Adipose tissue (tissue), 3 donors: ENCODE measurements around the gene PCID2. TPM values are rescaled to one million over a fixed set of nuclear protein-coding genes. Genes with fewer than 3 reads are reported as not detected.
"Not testable (repeated sequence)": the region's sequence is repeated elsewhere in the genome, so short reads cannot be mapped to it uniquely, and the experiment has no call there.

Source experiments
- H3K27ac ChIP-seq: one replicate; pipeline ENCODE4 v1.5.1; 2013; ENCODE audit warnings: low read depth, low read length
- WGBS, 3 donors: extraction: QIAGEN DNeasy Blood & Tissue Kit; methylation state at CpG; one replicate each; pipeline ENCODE4 v1.1.7; 2013; 5-methylcytosine and 5-hydroxymethylcytosine counted together
- polyA plus RNA-seq, 3 donors: library from polyadenylated mRNA; stranded (reverse); fragments of 200-250 nt; gene quantifications; one replicate each; pipeline ENCODE4 v1.2.3, GENCODE V29; 2013
- donor health status: healthy with polysubstance abuse.
- donor health status: Bipolar disorder and iron deficiency.
- donor health status: healthy.

The PCID2 gene
- 10 to 100 TPM; 23.6 to 37.8 (median 28.4) TPM for polyA plus RNA-seq

DNA sequence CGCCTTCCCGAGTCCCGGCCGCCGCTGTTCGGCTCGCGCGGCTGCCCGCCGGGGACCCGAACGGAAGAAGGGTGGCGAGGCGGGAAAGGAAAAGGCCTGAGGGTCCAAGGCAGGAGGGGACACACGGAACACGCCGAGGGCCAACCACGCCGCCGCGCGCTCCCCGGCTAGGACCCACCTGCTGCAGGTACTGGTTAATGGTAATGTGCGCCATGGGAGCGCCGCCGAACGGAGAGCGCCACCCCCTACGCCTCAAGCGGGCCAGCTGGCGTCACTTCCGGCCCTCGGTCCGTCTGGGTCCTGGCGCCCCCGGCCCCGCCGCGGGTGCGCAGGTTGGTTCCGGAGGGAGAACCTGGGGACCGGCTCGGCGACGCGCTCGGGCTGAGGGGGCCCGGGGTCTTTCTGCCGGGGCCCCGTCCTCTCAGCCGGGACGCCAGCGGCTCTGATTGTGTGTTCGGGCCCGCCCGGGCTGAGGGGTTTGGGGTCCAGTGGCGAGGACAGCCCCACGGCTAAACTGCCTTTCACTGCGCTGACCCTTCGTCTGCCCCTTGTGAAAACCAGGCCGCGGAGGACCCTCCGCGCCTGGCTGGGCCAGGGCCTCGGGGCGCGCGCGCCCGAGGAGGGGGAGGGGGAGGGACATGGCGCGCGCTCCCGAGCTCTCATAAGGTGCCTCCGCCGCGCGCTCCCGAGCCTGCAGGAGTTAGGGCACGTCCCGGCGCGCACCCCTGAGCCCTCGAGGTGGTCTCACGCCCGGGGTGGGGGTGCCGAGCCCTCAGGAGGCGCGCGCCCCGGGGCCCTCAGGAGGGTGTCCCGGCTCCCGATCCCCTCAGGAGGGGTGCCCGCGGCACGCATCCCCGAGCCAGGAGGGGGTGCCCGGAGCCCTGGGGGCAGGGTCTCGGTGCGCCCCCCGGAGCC lies at the start of gene PCID2:
Gene PCID2 (minus strand): TSS at position 249 of the 915 bp plus-strand sequence. CDS start 35 bp downstream, at position 214.
- 0 to 1% (median 1%) methylated on average over 78 to 103 of the region's 103 CpGs for WGBS, 3 donors
- H3K27ac ChIP-seq = peak within 1 kb of the TSS; percentile 86

DNA sequence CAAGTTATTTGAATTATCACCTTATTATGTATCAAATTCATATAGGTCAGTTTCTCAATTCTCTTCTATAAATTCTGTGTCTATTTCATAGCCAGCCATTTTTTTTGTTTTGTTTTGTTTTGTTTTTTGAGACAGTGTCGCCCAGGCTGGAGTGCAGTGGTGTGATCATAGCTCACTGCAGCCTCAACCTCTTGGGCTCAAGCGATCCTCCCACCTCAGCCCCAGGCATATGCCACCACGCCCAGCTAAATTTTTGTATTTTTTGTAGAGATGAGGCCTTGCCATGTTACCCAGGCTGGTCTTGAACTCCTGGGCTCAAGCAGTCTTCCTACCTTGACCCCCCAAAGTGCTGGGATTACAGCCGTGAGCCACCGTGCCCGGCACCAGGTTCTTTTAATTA lies 49.4 kb upstream of the PCID2 start:
- WGBS, 3 donors = 97 to 99% (median 99%) methylated on average over 6 of the region's 6 CpGs
- H3K27ac ChIP-seq = not testable (repeated sequence)

DNA sequence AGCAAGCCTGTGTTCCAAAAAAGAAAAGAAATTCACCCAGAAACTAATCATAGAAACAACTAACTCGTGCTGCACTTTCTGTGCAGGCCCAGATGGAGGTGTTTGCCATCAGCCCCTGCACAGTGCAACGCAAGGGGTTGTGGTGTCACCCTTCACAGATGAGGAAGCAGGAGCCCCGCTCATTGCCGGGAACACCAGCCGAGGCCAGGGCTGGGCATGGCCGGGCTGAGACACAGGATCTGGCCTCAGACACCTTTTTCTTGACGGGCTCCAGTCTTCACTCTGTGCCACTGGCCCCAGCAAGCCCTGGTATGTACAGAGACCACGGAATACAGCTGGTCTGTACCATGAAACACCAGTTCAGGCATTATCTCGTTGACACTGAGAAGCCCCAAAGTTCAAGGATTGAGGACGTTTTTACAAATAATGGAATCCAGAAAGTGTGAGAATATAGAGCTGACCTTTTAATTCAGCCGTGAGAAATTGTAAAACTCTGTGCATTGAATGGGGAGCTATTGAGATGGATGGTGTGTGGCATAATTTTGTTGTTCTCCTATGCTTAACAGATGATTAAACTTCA lies 44.1 kb upstream of the PCID2 start:
- 87 to 94% (median 91%) methylated on average over 11 of the region's 11 CpGs for WGBS, 3 donors
- no peak overlapping the region for H3K27ac ChIP-seq

DNA sequence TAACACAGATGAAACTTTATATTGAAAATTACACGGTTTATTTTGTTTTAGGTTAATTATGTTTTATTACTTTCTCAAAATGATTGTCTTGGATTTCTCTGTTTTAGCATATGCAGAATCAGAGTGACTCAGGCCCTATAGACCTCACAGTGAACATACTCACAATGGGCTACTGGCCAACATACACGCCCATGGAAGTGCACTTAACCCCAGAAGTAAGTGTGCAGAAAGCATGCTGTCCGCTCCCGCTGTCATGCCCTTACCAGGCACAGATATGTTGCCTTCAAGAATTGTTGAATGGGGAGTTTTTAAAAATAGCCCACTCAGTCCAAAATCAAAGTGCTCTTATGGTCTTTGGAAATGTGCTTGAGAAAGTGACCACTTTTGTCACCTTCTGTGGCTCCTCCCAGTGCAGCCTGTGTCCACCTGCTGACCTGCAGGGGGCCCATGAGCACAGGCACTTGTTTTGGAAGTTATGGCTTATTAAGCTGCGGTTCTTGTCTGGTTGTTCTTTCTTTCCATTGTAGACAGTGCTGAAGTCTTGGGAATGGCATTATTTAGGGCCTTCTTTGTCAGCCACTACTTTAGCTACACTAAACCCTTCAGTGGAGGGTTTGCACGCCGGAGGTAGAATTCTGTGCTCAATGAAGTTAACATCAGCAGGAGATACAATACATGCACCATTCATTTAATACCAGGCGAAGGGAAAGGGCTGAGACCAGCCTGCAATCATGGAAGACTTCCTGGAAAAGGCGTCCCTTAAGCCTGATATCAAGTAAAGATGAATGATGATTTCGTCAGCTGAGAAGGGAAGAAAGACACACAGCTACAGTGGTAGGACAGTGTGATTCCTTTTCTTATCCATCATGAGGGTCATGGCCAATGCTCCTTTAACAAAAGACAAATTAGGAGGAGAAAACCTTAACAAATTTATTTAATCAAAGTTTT lies 37.7 kb upstream of the PCID2 start:
- WGBS, 3 donors = 76 to 83% (median 77%) methylated on average over 10 of the region's 10 CpGs
- no peak overlapping the region for H3K27ac ChIP-seq

DNA sequence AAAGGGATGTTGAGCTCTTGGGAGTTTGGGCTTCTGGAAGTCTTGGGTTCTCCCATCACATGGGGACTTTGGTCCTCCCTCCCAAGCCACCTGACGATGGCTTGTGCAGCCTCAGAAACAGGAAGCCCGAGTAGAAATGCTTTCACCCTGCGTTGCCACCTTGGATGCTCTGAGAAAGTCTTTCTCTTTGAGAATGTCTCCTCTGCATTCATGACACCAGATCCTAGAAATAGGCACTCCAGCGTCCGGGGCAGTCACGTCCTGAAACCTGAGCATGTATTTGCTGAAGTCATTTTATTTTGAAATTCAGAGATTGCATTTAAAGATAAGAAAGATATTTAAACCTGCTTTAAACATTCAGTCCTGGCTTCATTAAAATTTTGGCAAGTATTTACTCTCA lies 35.4 kb upstream of the PCID2 start:
- no peak overlapping the region for H3K27ac ChIP-seq
- 77 to 90% (median 83%) methylated on average over 6 of the region's 6 CpGs for WGBS, 3 donors

DNA sequence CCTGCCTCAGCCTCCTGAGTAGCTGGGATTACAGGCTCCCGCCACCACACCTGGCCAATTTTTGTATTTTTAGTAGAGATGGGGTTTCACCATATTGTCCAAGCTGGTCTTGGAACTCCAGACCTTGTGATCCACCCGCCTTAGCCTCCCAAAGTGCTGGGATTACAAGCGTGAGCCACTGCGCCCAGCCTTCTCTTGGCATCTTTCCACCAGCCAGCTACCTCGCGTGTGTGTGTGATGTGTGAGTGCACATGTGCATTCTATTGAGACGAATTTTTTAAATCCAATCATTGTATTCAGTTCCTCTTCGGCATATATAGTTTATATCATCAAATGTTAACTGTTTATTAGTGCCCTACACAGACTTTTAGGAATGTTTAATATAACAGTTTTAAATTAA lies 33.2 kb upstream of the PCID2 start:
- not testable (repeated sequence) for H3K27ac ChIP-seq
- 92 to 94% (median 94%) methylated on average over 8 of the region's 8 CpGs for WGBS, 3 donors

DNA sequence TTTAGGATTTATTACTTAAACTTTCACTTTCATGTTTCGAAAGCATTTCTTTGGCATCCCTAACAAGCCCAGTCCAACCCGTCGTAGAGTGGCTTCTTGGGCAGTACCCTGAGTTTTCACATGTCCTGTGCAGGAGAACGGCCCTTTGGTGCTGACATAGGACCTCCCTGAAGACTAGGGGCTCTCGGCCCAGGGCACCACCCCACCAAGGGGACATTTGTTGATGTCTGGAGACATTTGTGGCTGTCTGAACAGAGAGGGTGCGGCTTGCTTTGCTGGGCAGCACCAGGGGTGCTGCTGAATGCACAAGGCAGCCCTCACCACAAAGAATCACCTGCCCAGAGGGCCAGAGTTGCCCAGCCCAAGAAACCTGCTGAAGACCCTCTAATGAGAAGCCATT lies 31.5 kb upstream of the PCID2 start:
- WGBS, 3 donors = 80 to 87% (median 86%) methylated on average over 6 of the region's 6 CpGs
- no peak overlapping the region for H3K27ac ChIP-seq

DNA sequence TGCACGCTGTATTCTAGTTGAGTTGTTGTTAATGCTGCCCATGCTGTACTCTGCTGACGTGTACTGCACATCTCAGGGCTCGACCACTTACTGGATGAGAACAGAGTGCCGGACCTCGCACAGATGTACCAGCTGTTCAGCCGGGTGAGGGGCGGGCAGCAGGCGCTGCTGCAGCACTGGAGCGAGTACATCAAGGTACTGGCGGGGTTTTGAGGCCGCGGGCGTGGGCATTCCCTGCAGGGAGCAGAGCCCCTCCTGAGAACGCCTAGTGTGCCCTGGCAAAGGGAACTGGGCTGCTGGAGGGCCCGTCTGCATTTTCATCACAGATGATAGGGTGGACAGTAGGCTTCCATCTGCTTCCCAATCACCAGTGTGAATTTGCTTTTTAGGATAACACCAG lies 30.9 kb upstream of the PCID2 start:
- H3K27ac ChIP-seq = no peak overlapping the region
- 92 to 93% (median 92%) methylated on average over 15 of the region's 15 CpGs for WGBS, 3 donors

DNA sequence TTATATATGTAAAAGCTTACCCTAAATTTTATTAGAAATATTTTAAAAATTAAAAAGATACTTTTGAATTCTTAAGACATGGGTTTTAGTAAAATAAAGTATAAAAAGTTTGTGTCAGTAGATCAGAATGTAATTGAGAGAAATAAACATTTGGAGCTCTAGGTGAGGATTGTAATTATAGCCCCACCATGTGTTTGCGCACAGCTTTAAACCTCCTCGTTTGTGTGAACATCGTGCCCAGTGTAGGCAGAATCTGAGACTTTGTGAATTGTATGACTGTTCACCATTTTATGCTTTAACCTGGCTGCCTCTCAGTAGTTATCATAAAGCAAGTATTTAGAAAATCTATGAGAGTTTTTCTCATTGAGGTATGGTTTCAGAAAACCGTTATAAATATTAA lies 30.1 kb upstream of the PCID2 start:
- WGBS, 3 donors = 73 to 91% (median 83%) methylated on average over 4 of the region's 4 CpGs
- no peak overlapping the region for H3K27ac ChIP-seq

DNA sequence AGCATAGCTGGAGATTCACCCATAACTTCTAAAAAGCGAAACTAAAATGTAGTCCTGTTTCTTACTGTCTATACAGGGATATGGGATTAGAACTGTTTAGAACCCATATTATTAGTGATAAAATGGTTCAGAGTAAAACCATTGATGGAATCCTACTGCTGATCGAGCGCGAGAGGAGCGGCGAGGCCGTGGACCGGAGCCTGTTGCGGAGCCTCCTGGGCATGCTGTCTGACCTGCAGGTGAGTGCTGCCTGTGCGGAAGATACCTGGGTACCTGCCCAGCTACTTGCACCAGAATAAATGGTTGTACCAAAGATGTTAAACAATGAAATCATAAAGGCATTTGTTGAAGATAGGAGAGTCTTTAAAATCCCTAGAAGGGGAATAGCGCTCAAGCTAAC lies 24.6 kb upstream of the PCID2 start:
- no peak overlapping the region for H3K27ac ChIP-seq
- 96 to 97% (median 97%) methylated on average over 11 of the region's 11 CpGs for WGBS, 3 donors

DNA sequence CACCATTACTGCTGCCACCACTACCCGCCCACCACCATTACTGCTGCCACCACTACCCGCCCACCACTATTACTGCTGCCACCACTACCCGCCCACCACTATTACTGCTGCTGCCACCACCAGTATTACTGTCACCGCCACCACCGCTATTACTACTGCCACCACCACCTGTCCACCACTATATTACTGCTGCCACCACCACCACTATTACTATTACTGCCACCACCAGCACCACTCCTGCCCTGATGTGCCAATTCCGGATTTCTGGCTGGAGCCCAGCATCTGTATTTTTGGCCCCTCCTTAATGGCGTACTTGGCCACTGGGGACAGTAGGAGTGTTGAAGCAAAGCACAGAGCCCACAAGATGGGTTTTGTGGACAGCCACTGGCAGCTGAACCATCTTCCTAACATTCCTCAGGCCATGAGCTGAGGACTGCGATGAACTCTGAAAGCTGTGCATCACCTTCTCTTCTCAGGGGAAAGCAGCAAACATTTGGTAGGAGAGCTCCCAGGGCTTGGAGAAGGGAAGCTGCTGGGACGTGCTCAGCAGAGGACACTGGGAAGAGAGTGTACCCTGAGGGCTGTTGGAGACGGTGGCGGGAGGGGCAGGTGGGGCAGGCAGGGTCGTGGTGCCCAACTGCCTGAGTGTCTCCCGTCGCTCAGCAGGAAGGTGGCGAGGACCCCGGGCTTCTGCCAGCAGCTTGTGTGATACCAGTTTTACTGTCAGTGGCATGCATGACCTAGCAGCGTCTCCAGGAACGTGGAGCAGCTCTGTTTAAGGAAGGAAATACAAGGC lies 23.9 kb upstream of the PCID2 start:
- no peak overlapping the region for H3K27ac ChIP-seq
- 85 to 89% (median 86%) methylated on average over 16 to 17 of the region's 18 CpGs for WGBS, 3 donors

DNA sequence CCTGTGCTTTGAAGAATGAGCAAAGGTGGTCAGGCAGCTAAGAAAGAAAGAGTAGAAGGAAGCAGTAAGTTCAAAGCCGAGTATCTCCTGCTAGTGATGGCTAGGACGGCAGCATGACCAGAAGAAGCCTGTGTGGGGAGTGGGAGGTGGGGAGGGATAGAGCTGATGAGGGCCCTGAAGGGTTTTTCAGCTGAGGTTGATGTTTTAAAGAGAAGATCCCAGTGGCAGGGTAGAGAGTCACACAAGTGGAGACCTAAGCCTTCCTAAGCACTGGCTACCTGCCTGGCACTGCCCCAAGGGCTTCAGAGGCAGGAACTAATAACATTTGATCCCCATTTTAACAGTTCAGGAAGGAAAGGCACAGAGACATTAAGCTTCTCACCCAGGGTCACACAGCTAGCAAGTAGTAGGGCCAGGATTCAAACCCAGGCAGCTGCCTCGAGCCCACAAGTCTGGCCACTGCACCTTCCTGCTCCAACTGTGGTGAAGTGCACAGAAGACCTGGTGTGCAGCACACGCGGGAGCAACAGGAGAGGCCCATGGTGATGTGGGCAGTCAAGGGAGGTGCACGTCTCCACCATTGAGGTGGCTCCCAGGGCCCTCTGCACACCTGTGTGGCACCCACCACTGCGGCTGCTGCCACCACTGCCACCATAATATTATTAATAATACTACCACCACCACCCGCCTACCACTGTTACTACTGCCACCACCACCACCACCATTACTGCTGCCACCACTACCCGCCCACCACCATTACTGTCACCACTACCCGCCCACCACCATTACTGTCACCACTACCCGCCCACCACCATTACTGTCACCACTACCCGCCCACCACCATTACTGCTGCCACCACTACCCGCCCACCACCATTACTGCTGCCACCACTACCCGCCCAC lies 23.1 kb upstream of the PCID2 start:
- 84 to 86% (median 85%) methylated on average over 13 of the region's 14 CpGs for WGBS, 3 donors
- no peak overlapping the region for H3K27ac ChIP-seq

DNA sequence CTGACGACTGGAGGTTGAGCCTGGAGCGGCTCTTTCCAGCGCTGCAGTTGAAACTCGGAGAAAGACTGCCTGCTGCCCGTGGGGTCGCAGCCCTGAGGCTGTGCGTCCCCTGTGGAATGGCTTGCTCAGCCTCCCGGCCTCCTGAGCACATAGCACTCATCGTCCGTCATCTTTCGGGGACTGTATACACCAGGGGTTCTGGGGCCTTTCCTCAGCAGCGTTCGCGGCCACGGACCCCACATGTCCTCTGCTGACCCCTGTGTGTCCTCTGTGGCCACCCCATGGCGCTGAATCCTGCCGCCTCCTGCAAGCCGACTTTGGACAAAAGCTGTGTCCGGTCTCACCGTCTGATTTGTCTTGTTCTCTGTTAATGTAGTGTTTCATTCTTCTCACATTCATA lies 21.3 kb upstream of the PCID2 start:
- WGBS, 3 donors = 89 to 95% (median 92%) methylated on average over 20 of the region's 20 CpGs
- H3K27ac ChIP-seq = no peak overlapping the region

DNA sequence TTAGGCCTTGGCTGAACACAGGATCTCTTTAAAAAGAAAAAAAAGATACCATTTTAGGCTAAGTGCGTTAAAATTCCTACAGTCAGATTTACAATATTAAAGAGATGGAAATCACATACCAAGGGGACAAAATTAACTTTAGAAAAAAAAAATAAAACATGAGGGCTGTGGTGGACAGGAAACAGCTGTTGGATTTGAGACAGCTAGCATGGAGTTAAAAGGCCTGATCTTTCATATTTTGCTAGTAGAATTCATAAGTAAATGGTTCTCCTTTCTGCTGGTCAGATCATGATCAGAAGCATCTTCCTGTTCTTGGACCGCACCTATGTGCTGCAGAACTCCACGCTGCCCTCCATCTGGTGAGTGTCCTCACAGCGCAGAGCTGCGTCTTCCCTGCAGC lies 20.7 kb upstream of the PCID2 start:
- no peak overlapping the region for H3K27ac ChIP-seq
- WGBS, 3 donors = 91 to 94% (median 94%) methylated on average over 5 of the region's 5 CpGs

DNA sequence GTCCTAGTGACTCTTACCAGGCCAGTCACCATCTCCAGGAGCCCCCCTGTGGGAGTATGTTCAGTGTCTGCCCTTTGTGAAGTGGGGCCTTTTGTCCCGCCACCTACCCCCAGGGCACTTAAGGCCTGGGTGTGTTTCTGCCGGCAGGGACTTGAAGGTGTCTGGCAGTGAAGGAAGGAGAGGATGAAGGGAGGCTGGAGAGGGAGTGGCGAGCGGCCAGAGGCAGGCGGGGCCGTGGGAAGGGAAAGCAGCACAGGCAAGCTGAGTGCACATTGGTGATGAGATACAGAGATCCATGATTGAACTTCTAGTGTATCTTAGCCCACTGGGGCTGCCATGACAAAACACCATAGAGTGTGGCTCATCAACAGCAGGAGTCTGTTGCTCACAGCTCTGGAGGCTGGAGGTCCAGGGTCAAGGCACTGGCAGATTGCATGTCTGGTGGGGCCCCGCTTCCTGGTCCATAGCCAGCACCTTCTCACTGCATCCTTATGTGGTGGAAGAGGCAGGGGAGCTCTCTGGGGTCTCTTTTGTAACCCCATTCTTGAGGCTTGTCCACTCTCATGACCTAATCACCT lies 18.5 kb upstream of the PCID2 start:
- H3K27ac ChIP-seq = no peak overlapping the region
- 86 to 93% (median 86%) methylated on average over 7 of the region's 7 CpGs for WGBS, 3 donors

DNA sequence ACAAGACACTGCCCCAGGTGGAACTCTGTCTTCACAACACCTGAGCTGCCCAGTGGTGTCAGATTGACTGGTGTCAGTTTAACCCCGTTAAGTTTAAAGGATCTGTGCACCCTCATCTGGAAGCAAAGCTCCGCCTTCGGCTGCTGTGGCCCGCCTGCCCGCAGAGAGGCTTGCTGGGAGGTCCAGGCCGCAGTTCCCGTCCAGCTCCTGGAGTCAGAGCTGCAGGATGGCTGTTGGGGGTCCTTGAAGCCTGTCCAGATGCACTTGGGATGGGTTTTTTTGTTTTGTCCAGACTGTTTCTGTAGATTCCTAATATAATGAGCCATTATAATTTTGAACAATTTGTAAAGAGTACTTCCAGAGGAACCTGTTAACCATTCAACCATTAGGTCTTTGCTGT lies 17.0 kb upstream of the PCID2 start:
- 87 to 96% (median 94%) methylated on average over 7 of the region's 7 CpGs for WGBS, 3 donors

DNA sequence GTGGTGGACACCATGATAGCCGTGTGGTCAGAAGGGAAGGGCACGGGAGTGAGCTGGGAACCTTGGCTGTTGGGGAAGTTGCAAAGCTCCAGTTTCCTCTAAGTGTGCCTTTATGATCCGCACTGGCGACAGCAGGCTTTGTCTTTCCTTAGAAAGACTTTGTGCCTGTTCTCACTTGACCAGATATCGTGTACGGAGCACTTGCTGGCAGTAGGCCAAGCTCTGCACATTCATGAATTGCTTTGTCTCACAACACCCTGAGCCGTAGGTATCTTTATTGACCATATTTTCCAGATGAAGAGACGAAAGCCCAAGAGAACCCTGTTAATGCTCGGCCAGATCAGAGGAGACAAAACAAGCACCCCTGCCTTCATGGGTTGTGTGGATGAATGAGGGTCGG lies 16.0 kb upstream of the PCID2 start:
- WGBS, 3 donors = 86 to 89% (median 88%) methylated on average over 10 of the region's 10 CpGs
- no peak overlapping the region for H3K27ac ChIP-seq

More for the DNA sequence above, 17.0 kb upstream of the PCID2 start:
- no peak overlapping the region for H3K27ac ChIP-seq
